ENCODE results near the gene CTBP1.

The CTBP1 gene

DNA sequence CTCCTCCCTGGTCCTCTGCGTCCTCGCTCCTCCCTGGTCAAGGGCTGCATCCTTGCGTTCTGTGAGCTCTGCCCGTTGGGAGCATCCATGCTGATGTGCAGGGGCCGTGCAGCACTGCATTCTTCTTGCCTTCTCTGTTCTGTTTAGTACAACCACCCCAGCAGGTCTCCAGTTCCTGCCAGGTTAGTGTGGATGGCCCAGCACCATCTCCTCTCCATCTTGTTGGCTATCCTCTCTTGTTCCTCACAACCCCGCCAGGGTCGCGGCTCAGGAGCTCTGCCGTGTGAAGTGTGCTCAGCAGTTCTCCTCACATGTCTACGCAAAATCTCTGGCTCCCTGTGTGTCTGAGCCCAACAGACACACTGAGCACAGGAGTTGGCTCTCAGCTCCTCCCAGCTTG lies 30.3 kb upstream of the CTBP1 start:
- DNase-seq: no peak

DNA sequence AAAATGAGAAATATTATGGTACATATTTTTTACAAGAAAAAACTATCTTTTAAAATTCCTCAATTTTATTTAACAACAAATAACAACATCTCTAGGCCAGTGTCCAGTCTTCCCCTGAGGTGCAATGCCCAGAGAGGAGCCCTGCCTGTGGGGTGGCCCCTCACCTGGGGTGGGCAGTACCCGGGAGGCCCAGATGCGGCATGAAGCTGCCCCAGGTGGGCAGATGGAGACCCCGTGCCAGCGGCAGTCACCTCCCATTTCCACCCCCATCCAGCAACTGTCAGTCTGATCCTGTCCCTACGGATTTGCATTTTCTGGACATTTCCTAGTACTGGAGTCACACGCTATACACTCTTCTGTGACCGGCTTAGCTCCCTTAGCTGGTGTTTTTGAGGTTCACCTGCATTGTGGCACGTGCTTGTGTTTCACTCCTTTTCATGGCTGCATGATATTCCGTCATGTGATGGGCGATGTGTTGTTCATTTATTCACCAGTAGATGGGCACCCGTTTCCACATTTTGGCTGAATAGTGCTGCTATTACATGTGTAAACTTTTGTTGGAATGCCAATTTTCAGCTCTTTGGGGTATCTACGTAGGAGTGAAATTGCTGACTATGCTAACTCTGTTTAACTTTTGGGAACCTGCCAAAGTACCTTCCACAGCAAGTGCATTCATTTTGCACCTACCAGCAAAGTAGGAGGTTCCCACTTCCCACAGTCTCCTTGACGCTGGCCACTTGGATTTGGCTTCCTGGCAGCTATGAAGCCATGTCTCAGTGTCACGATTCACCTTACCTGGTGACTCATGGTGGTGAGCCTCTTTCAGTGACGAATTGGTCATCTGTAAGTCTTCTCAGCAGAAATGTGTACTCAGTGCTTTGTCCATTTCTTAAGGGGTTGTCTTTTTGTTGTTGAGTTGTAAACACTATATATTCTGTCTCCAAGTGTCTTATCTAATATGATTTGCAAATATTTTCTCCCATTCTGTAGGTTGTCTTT lies 29.0 kb upstream of the CTBP1 start:
- no peak for DNase-seq

- no peak for DNase-seq
Measured at GRCh38 chr4:1276984-1277383, 28.1 kb upstream of the CTBP1 start.

GRCh38 chr4:1274871-1275270 lies 25.9 kb upstream of the CTBP1 start:
- no peak for DNase-seq

DNA sequence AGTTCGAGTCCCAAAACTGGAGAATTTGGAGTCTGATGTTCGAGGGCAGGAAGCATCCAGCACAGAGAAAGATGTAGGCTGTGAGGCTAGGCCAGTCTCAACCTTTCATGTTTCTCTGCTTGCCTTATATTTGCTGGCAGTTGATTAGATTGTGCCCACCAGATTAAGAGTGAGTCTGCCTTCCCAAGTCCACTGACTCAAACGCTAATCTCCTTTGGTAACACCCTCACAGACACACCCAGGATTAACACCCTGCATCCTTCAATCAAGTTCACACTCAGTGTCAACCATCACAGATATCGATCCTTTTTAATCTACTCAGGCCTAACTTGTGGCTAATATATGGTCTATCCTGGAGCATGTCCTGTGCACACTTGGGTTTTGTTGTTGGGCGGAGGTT lies 22.8 kb upstream of the CTBP1 start:
- no peak for DNase-seq

DNA sequence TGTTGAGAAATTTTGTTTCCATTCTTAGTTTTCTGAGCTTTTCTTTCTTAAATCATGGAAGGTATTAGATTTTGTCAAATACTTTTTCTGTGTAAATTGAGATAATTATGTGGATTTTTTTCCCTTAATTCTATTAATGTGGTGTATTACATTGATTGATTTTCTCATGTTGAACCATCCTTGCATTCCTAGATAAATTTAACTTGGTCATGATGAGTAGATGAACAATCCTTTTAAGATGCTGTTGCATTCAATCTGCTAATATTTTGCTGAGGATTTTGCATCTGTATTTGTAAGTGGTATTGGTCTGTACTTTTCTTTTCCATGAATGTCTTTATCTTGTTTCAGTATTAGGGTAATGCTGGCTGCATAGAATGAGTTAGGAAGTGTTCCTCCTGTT lies 20.3 kb upstream of the CTBP1 start:
- no peak for DNase-seq

GRCh38 chr4:1266881-1267763 lies 18.2 kb upstream of the CTBP1 start:
- peak in 3 of 6 experiments; percentile 37 to 57 (median 45) for DNase-seq

- DNase-seq: no peak
Measured at GRCh38 chr4:1265351-1265750, 16.4 kb upstream of the CTBP1 start.

- no peak for DNase-seq
Measured at GRCh38 chr4:1264942-1265341, 16.0 kb upstream of the CTBP1 start.

DNA sequence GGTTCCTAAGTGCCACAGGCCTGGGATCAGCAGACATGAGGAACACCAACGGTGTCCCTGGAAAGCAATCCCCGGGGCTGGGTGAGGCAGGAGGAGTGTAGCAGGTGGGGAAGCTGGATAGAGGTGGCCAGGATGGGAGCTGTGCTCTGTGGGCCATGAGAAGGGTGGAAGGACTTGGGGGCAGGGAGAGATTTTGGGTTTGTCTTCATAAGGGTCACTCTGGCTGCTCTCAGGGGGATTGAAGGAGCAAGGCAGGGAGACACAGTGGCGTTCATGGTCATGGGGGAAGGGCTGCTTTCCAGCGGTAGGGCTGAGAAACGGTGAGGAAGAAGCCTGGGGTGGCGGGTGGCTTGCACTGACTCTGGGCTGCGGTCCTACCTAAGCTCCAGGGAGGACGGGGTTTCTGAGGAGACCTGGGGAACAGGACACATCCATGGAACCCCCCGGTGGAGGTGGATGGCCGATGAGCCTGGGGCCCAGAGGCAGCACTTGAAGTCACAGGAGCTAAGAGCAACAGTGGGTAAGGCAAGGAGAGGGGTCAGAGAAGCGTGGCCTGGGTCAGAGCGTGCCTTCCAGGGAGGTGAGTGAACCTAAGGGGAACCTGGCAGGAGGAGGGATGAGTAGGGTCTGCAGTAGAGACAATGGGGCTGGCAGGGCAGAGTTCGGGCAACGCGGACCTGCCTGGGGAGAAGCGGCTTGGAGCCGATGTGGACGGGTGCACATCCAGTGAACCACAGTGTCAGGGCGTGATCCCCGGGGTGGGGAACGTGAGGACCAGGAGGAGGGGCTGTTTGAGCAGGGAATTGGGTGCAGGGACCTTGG lies 12.4 kb upstream of the CTBP1 start:
- DNase-seq: no peak

GRCh38 chr4:1260418-1261106 lies 11.6 kb upstream of the CTBP1 start:
- DNase-seq: no peak

- no peak for DNase-seq
Measured at GRCh38 chr4:1259966-1260365, 11.0 kb upstream of the CTBP1 start.

GRCh38 chr4:1258457-1258856 lies 9.5 kb upstream of the CTBP1 start:
- DNase-seq: no peak

DNA sequence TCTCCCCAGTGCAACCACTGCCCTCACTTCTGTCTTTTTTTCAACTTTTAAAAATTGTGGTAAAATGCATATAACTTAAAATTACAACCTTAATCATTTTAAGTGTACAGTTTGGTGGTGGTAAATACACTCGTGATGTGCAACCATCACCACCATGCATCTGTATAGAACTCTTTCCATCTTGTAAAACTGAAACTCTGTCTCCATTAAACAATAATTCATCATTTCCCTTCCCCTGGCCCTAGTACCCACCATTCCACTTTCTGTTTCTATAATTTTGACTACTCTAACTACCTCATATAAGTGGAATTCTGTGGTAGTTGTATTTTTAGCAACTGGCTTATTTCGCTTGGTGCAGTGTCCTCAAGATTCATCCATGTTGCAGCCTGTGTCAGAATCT lies 6.8 kb upstream of the CTBP1 start:
- DNase-seq: no peak

- no peak for DNase-seq
Measured at GRCh38 chr4:1255151-1255550, 6.2 kb upstream of the CTBP1 start.

- peak in 1 of 6 experiments; percentile 20 for DNase-seq
Measured at GRCh38 chr4:1253831-1254230, 4.9 kb upstream of the CTBP1 start.

- no peak for DNase-seq
Measured at GRCh38 chr4:1252928-1253492, 4.1 kb upstream of the CTBP1 start.

DNA sequence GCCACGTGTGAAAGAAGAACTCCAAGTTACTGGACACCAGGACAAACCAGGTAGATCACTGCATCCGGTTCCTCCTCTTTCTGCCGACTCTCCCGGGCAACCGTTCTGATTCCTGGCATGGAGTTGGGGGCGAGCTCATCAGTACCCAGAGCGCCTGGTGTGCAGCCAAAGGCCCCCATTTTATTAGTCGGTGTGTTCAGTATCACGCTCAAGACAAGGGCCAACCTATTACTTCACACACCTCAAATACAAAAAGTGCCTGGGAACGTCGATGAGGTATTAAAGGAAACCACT lies 2.8 kb upstream of the CTBP1 start:
- no peak for DNase-seq

- DNase-seq: no peak
Measured at GRCh38 chr4:1250921-1251772, 2.2 kb upstream of the CTBP1 start.

GRCh38 chr4:1250527-1250812 lies 1.5 kb upstream of the CTBP1 start:
- DNase-seq: no peak

All from stimulated activated naive CD4-positive, alpha-beta T cell (primary cell).